GM19351 (cell line): Measurements from ENCODE around the gene WNT7B.

ENCODE experiments used
- ATAC-seq: cut with Tn5 transposase; IDR thresholded peaks from one replicate; pipeline ENCODE4 v1.9.1; 2021; ENCODE audit warnings: mild to moderate bottlenecking, moderate library complexity; ENCODE audit not compliant: unreplicated experiment

WNT7B gene

DNA sequence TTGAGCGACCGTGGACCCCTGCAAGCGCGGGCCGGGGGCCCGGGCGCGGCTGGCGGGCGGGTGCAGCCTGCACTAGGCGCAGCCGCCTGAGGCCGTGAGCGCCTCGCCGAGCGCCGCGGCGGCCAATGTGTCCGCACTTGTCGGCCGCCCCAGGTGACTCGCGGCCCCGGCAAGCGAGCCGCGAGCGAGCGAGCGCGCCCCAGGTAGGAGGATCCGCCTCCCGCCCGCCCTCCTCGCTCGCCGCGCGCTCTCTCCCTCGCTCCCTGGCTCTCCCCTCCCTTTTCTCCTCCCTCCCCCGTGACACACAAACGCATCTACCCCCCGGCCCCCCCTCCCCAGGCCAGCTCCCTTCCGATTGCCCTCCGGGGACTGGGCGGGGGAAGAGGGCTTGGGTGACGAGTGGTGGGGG, at the start of gene WNT7B:
Gene WNT7B (minus strand): TSS at position 160 of the 409 bp plus-strand sequence. CDS start 408 bp downstream, outside the sequence.
- ATAC-seq, result no peak

- no peak for ATAC-seq
Observed at GRCh38 chr22:46025973-46026898, 49.3 kb upstream of the WNT7B start.

GRCh38 chr22:46025225-46025972, 48.4 kb upstream of the WNT7B start:
- no peak for ATAC-seq

GRCh38 chr22:46024136-46024840, 47.3 kb upstream of the WNT7B start:
- no peak for ATAC-seq

DNA sequence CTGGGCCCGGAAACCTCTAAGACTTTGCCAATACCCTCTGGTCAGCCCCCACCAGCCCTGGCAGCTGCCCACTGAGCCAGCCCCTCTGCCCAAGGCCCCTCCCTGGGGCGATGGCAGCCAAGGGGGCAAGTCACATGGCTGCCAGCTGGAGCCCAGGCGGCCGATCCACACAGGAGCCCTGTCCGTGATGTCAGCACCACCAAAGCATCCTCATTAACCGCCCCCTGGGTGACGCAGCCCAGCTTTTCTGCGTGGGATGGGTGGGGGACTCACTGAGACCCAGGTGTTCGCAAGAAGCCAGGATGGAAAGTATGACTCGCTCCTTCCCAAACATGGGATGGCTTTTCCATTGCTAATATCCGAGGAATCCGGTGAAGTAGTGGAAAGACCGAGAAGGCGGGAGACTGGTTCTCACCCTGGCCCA, 46.6 kb upstream of the WNT7B start:
- no peak for ATAC-seq

- no peak for ATAC-seq
Observed at GRCh38 chr22:46022881-46023512, 46.0 kb upstream of the WNT7B start.

GRCh38 chr22:46021577-46021976, 44.6 kb upstream of the WNT7B start:
- ATAC-seq, result no peak

DNA sequence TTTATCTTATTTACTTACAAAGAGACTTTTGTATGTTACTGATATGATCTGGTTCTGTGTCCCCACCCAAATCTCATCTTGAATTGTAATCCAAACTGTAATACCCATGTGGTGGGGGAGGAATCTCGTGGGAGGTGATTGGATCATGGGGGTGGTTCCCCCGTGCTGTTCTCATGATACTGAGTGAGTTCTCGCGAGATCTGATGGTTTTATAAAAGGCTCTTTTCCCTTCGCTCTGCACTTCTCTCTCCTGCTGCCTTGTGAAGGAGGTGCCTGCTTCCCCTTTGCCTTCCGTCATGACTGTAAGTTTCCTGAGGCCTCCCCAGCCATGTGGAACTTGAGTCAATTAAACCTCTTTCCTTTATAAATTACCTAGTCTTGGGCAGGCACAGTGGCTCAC, 42.4 kb upstream of the WNT7B start:
- ATAC-seq, result no peak

DNA sequence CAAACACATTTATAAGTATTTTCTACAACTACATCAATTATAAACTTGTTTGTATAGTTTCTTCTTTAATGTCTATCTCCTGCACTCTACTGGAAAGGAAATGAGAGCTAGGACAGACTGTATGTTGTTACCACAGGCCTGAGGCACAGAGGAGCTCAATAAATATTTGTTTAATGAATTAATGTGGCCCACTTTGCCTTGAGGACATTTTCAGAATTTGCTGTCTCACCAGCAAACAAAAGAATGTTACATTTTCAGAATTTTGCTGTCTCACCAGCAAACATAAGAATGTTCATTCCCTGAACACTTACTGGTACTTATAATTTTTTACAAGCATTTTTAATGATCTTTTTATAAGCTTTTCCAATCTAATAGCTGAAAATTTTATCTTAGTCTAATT, 41.9 kb upstream of the WNT7B start:
- ATAC-seq, result no peak

- ATAC-seq, result no peak
Observed at GRCh38 chr22:46017166-46017565, 40.2 kb upstream of the WNT7B start.

- ATAC-seq, result peak; percentile 77
Observed at GRCh38 chr22:46013460-46014416, 36.8 kb upstream of the WNT7B start.

DNA sequence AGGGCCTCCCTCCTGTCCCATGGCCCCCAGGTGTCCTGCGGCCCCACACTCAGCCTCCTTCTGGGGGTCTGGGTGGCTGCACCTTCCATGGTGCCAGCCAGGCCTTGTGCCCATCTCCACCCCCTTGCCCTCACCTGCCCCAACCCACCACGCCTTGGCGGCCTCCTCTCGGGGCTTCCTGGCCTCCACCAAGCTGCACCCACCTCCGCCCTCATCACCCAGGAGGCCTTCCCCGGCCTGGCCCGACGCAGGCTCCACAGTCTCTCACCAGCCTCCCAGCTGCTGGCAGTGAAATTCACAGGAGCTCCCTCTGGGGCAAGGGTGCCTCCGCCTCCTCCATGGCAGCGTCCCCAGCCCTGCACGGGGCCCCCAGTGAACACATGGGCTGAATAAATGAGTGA, 35.9 kb upstream of the WNT7B start:
- no peak for ATAC-seq

DNA sequence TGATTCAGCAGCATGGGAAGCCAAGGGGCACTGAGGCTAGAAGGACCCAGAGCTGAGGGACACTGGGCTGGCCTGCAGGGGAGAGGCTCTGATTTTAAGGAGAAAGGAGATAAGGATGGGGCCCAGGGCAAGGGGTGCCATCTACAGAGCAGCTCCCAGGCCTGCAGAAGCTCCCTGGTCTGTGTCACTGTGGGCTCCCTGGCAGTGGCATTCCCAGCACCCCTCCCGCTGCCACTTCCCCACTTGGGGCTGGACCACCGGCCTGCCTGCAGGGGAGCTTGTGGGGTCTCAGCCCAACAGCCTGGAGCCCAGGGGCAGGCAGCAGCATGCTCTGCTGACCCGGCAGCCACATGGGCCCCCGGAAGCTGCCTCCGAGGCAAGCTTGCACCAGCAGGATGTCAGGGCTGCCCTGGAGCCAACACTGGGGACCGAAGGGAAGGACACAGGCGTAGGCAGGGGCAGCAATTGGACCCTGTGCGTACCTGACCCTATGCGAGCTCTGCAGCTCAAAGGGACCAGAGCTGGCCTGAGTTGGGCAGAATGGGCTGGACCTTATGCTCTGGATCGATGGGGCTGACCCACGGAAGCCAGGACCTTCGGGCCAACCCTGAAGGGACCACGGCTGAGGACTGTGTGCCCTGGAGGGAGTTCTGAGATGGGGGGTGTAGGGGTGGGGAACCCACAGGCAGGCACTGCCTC, 35.4 kb upstream of the WNT7B start:
- no peak for ATAC-seq

DNA sequence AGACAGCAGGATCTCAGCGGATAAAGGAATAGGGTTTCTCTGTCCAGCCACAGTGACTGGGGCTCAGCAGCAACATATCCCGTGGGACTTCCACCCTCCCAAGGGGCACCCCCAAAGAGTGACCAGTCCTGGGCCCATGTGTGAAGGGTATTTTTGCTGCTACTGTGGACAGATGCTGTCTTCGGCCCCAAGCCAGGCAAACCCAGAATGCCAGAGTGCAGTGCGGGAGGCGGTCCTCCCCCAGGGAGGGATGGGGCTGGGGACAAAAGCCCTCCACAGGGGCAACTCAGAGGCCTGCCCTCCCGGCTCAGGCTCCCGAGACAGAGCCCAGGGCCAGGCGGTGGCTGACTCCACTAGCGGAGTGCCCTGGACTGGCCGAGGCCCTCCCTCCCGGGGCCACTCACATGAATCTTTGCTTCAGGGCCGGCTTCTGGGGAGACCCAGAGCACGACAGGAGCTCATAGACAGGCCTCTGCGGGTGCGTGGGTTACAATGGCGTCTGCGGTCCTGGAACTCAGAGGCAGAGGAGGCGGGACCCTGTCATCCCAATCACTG, 34.7 kb upstream of the WNT7B start:
- ATAC-seq, result no peak

DNA sequence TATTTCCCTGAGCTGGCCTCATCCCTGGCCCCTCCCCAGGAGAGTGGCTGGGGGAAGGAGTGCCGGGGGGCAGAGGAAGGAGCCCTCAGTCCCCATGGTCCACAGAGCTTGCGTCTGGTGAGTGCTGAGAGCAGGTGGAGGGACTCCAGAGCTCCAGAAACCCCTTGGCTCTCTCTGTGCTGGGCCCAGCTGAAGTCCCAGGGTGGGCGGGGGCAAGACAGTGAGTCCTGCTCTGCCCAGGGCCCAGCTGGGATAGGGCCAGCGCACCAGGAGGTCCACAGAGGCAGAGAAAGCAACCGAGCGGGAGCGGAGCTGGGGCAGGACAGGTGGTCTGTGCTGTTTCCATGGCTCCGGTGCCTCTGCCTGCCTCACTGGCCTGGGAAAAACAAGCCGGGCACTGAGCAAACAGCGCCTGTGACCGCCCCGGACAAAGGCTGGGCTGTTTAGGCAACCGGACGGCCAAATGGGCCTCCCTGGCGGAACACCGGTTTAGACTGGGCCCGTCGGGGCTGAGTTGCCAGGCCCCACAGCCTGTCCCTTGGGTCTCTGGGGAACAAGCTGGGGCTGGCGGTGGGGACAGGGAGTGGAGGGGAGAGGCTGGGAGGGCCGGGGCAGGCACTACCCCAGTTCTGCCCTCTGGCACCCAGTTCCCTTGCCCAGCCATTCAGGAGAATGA, 34.1 kb upstream of the WNT7B start:
- no peak for ATAC-seq

DNA sequence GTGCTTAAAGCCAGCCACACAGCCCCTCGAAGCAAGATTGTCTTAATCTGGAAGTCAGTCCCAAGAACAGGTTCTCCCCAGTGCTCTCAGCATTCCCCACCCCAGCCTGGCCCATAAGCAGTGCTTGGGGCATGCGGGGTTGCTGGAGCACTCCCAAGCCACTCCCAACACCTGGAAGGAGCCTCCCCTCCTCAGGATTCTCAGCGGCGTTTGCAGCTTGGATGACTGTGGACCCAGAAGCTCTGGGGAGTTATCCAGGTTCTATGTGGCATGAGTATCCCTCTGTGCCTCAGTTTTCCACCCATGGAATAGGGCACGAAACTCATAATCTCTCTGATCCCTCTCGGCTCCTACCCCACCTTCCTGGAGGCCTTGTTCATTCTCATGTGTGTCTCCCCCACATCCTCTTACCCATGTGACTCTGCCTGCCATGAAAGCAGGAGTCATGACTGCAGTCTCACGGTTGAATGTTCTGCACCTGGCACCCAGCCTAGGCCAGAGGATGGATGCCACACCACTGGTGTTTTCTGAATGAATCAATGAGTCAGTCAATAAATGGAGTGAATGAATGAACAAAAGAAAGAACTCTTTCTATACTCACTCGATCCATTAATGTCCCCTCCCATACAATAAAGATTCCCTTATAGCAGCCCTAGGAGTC, 33.4 kb upstream of the WNT7B start:
- no peak for ATAC-seq

DNA sequence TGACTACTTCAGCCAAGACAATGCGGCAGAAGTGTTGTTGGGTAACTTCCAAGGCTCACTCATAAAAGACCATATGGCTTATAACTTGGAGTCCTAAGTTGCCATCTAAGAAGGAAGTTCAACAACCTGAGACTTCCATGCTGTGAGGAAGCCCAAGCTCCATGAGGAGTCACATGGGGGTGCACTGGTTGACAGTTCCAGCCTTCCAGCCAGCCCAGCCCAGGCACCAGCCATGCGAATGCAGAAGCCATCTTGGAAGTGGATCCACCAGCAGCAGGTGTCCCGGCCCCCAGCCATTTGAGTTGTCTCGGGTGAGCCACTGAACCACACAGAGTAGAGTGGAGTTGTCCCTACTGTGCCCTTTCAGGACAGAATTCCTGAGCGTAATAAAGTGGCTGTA, 32.8 kb upstream of the WNT7B start:
- ATAC-seq, result no peak
